Cardiac septum (tissue), 1 donor: Measurements from ENCODE around the gene MINK1. TPM values are rescaled to one million over a fixed set of nuclear protein-coding genes. Genes with fewer than 3 reads are reported as not detected.
"Not testable (repeated sequence)": the region's sequence is repeated elsewhere in the genome, so short reads cannot be mapped to it uniquely, and the experiment has no call there.

ENCODE experiments used
- DNase-seq: peaks from one replicate; pipeline ENCODE4 v3.0.0-alpha.2; 2020; ENCODE audit warnings: low spot score
- intact Hi-C: fragments of 100-400 bp; cut with DNase I; formaldehyde crosslinking; loops from one replicate; pipeline ENCODE4 v1.14.0; 2022
- total RNA-seq: library from RNA; stranded (reverse); fragmentation: NEBNext Ultra II Directional; extraction: Animal tissue kit (Norgen Biotek cat#: 25700); gene quantifications from one replicate; pipeline ENCODE4 v1.2.1, GENCODE V29; 2021
- donor health status: DM: no; HTN: no; CAD: no.

Gene MINK1
- total RNA-seq, 1 donor from 2014 or later: 44.0 TPM

- DNase-seq: no peak
- intact Hi-C loops: loop anchor here (2.0 kb wide), 1 partner anchor 69 kb away; no protein-coding TSS in a partner anchor
Observed at GRCh38 chr17:4859816-4860625, 26.9 kb downstream of the MINK1 start.

GRCh38 chr17:4860651-4861050 lies 27.5 kb downstream of the MINK1 start:
- intact Hi-C loops: no loop called here

GRCh38 chr17:4861052-4861451 lies 27.9 kb downstream of the MINK1 start:
- intact Hi-C loops: no loop called here
- DNase-seq: no peak

More at GRCh38 chr17:4860651-4861050, 27.5 kb downstream of the MINK1 start:
- DNase-seq: no peak

- intact Hi-C loops: no loop called here
- no peak for DNase-seq
Observed at GRCh38 chr17:4862720-4863119, 29.6 kb downstream of the MINK1 start.

GRCh38 chr17:4863321-4863720 lies 30.2 kb downstream of the MINK1 start:
- no peak for DNase-seq

GRCh38 chr17:4867535-4867934 lies 34.4 kb downstream of the MINK1 start:
- intact Hi-C loops, DNase-seq: not testable (repeated sequence)

More at GRCh38 chr17:4863321-4863720, 30.2 kb downstream of the MINK1 start:
- intact Hi-C loops: no loop called here

- DNase-seq, intact Hi-C loops: not testable (repeated sequence)
Observed at GRCh38 chr17:4869058-4869998, 36.2 kb downstream of the MINK1 start.

GRCh38 chr17:4870855-4871254 lies 37.7 kb downstream of the MINK1 start:
- intact Hi-C loops: no loop called here
- no peak for DNase-seq

- intact Hi-C loops: no loop called here
- DNase-seq: no peak
Observed at GRCh38 chr17:4872786-4873185, 39.6 kb downstream of the MINK1 start.

GRCh38 chr17:4877089-4877488 lies 43.9 kb downstream of the MINK1 start:
- intact Hi-C loops: no loop called here
- DNase-seq: no peak

- intact Hi-C loops: no loop called here
- DNase-seq: no peak
Observed at GRCh38 chr17:4879601-4880000, 46.5 kb downstream of the MINK1 start.

- no peak for DNase-seq
- intact Hi-C loops: loop anchor here (5.0 to 10.0 kb wide), 2 partner anchors 44 to 316 kb away; partner anchors contain the start of gene GGT6
Observed at GRCh38 chr17:4880857-4881256, 47.7 kb downstream of the MINK1 start.

GRCh38 chr17:4881761-4882555 lies 48.8 kb downstream of the MINK1 start:
- intact Hi-C loops: loop anchor here (2.0 to 10.0 kb wide), 3 partner anchors 45 to 317 kb away; partner anchors contain the start of genes GGT6 and VMO1
- DNase-seq: no peak

- DNase-seq: no peak
- intact Hi-C loops: loop anchor here (5.0 to 10.0 kb wide), 2 partner anchors 47 to 320 kb away; partner anchors contain the start of gene GGT6
Observed at GRCh38 chr17:4884489-4884888, 51.3 kb downstream of the MINK1 start.

GRCh38 chr17:4886830-4887229 lies 53.7 kb downstream of the MINK1 start:
- intact Hi-C loops: loop anchor here (5.0 to 10.0 kb wide), 2 partner anchors 155 to 322 kb away; partner anchors contain the start of genes GGT6 and MED11
- no peak for DNase-seq

GRCh38 chr17:4887581-4887980 lies 54.4 kb downstream of the MINK1 start:
- intact Hi-C loops: loop anchor here (5.0 to 10.0 kb wide), 2 partner anchors 155 to 323 kb away; partner anchors contain the start of genes GGT6 and MED11
- no peak for DNase-seq

GRCh38 chr17:4891411-4892410 lies 58.6 kb downstream of the MINK1 start:
- intact Hi-C loops: no loop called here
- no peak for DNase-seq
